ENCODE measurements around the gene PLD1.
A peak's percentile ranks its signal among the peaks of the same experiment; 100 is the strongest.

Gene PLD1

DNA sequence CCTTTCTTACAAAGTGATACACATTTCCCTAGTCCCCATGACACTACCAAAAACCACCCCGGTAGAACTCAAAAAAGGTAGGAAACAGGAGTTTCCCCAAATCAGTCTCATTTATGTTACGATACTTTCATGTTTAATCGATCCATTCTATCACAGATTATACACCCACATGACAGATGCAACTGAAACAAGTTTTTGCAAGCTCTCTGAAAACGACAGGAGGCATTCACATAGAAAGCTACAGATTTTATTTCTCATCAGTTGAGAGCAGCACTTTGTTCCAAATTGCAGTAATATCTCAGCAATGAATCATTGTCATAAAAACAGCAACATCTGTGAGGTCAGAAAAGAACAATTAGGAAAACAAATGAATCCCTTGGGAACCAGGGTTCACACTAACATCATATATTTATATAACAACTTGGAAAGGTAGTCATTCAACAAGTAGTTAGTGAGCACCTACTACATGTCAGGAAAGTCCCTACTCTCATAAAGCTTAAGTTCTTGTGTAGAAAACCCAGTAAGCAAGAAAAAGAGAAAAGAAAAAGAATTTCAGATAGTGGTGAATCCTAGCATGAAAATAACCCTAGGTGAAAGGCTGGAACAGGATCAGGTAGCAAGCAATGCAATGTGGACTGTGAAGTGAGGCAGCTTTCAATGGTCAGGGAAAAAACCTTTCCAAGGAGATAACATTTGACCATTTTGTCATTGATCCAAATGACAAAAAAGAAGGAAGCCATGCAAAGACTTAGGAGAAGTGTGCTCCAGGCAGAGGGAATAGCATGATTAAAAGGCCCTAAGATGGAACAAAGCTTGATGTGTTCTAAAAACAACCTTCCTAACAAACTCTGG is 8.3 kb downstream of the PLD1 start:
- no peaks in the 10 kb centered on the region for H3K36me3 Mint-ChIP-seq (ENCODE audit: low read depth)
- peaks cover 8% of the 10 kb centered on the region for H3K27me3 Mint-ChIP-seq
- no peak overlapping the region for H3K4me3 Mint-ChIP-seq
- H3K4me1 Mint-ChIP-seq (ENCODE audit: low read depth), result no peaks in the 10 kb centered on the region
- peak overlapping the region; percentile 5 for H3K27ac Mint-ChIP-seq
- H3K9me3 Mint-ChIP-seq, result no peaks in the 10 kb centered on the region

DNA sequence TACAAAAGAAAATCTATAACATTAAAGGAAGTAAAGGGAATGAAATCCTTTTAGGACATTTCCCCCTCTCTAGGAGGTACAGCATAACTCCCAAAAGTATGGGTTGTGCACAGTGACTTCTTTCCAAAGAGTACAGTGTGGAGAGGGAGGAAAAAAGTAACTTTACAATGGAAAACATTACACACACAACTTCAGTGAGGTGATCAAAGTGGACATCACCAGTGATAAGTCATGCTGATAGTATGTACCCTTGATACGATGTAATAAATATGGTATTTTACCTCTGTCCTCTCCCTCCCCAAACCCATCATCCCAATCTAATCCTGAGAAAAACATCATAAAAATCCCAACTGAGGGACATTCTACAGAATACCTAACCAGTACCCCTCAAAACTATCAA is 10.8 kb downstream of the PLD1 start:
- no peaks in the 10 kb centered on the region for H3K9me3 Mint-ChIP-seq
- no peak overlapping the region for H3K4me3 Mint-ChIP-seq
- H3K27me3 Mint-ChIP-seq, result peaks cover 5% of the 10 kb centered on the region
- H3K27ac Mint-ChIP-seq, result no peak overlapping the region
- no peaks in the 10 kb centered on the region for H3K36me3 Mint-ChIP-seq (ENCODE audit: low read depth)
- H3K4me1 Mint-ChIP-seq (ENCODE audit: low read depth), result no peaks in the 10 kb centered on the region

GRCh38 chr3:171797873-171798272 is 12.4 kb downstream of the PLD1 start:
- no peak overlapping the region for H3K27ac Mint-ChIP-seq
- H3K36me3 Mint-ChIP-seq (ENCODE audit: low read depth), result no peaks in the 10 kb centered on the region
- no peak overlapping the region for H3K4me3 Mint-ChIP-seq
- no peaks in the 10 kb centered on the region for H3K4me1 Mint-ChIP-seq (ENCODE audit: low read depth)
- no peaks in the 10 kb centered on the region for H3K9me3 Mint-ChIP-seq
- H3K27me3 Mint-ChIP-seq, result peaks cover 5% of the 10 kb centered on the region

DNA sequence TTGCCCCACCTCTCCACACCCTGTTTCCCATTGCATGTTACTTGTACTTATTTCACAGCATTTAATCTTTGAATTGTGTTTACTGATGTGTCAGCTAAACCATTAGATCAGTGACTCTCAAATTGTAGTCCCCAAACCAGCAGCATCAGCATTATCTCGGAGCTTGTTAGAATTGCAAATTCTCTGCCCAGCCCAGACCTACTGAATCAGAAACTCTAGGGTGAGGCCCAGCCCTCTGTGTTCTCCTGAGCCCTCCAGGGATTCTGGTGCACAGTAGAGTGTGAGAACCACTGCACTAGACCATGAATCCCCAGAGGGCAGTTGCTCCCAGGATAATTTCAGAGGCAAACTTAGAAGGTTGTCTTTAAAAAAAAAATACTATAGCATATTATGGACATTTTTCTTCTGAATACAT is 13.0 kb downstream of the PLD1 start:
- H3K27ac Mint-ChIP-seq, result no peak overlapping the region
- H3K9me3 Mint-ChIP-seq, result no peaks in the 10 kb centered on the region
- no peak overlapping the region for H3K4me3 Mint-ChIP-seq
- no peaks in the 10 kb centered on the region for H3K36me3 Mint-ChIP-seq (ENCODE audit: low read depth)
- H3K27me3 Mint-ChIP-seq, result peaks cover 5% of the 10 kb centered on the region
- H3K4me1 Mint-ChIP-seq (ENCODE audit: low read depth), result no peaks in the 10 kb centered on the region

GRCh38 chr3:171796625-171797264 is 13.5 kb downstream of the PLD1 start:
- H3K36me3 Mint-ChIP-seq (ENCODE audit: low read depth), result no peaks in the 10 kb centered on the region
- H3K9me3 Mint-ChIP-seq, result no peaks in the 10 kb centered on the region
- peaks cover 3% of the 10 kb centered on the region for H3K27me3 Mint-ChIP-seq
- no peak overlapping the region for H3K27ac Mint-ChIP-seq
- H3K4me1 Mint-ChIP-seq (ENCODE audit: low read depth), result no peaks in the 10 kb centered on the region
- no peak overlapping the region for H3K4me3 Mint-ChIP-seq

- H3K4me3 Mint-ChIP-seq, result no peak overlapping the region
- no peaks in the 10 kb centered on the region for H3K27me3 Mint-ChIP-seq
- H3K36me3 Mint-ChIP-seq (ENCODE audit: low read depth), result no peaks in the 10 kb centered on the region
- no peak overlapping the region for H3K27ac Mint-ChIP-seq
- no peaks in the 10 kb centered on the region for H3K4me1 Mint-ChIP-seq (ENCODE audit: low read depth)
- no peaks in the 10 kb centered on the region for H3K9me3 Mint-ChIP-seq
Observed at GRCh38 chr3:171792531-171792930, 17.8 kb downstream of the PLD1 start.

- H3K4me3 Mint-ChIP-seq, result no peak overlapping the region
- no peaks in the 10 kb centered on the region for H3K9me3 Mint-ChIP-seq
- H3K27me3 Mint-ChIP-seq, result no peaks in the 10 kb centered on the region
- no peaks in the 10 kb centered on the region for H3K36me3 Mint-ChIP-seq (ENCODE audit: low read depth)
- no peaks in the 10 kb centered on the region for H3K4me1 Mint-ChIP-seq (ENCODE audit: low read depth)
- no peak overlapping the region for H3K27ac Mint-ChIP-seq
Observed at GRCh38 chr3:171791692-171792076, 18.6 kb downstream of the PLD1 start.

GRCh38 chr3:171790898-171791691 is 19.2 kb downstream of the PLD1 start:
- no peaks in the 10 kb centered on the region for H3K36me3 Mint-ChIP-seq (ENCODE audit: low read depth)
- no peak overlapping the region for H3K27ac Mint-ChIP-seq
- no peak overlapping the region for H3K4me3 Mint-ChIP-seq
- H3K27me3 Mint-ChIP-seq, result no peaks in the 10 kb centered on the region
- H3K9me3 Mint-ChIP-seq, result no peaks in the 10 kb centered on the region
- H3K4me1 Mint-ChIP-seq (ENCODE audit: low read depth), result no peaks in the 10 kb centered on the region

DNA sequence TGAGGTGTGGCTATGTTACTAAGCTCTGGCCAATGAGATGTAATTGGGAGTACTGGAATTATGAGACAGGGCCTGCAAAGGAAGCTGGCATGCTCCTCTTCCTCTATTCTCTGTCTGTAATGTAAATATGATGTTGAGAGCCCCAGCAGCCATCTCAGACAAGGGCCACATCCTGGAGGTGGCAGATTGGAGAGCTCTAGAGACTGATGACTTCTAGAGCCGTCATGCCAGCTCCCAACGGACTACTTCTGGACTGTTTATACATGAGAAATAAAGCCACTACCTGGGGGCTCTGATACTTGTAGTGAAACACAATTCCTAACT is 19.7 kb downstream of the PLD1 start:
- no peaks in the 10 kb centered on the region for H3K9me3 Mint-ChIP-seq
- H3K4me1 Mint-ChIP-seq (ENCODE audit: low read depth), result no peaks in the 10 kb centered on the region
- no peak overlapping the region for H3K27ac Mint-ChIP-seq
- H3K36me3 Mint-ChIP-seq (ENCODE audit: low read depth), result no peaks in the 10 kb centered on the region
- H3K4me3 Mint-ChIP-seq, result no peak overlapping the region
- H3K27me3 Mint-ChIP-seq, result no peaks in the 10 kb centered on the region

- Mint-ChIP-seq H3K27me3 (no peaks in the 10 kb centered on the region), H3K4me1 (ENCODE audit: low read depth) (no peaks in the 10 kb centered on the region), H3K36me3 (ENCODE audit: low read depth) (no peaks in the 10 kb centered on the region), H3K27ac (no peak overlapping the region), H3K9me3 (no peaks in the 10 kb centered on the region), H3K4me3 (no peak overlapping the region)
Observed at GRCh38 chr3:171789759-171790505, 20.4 kb downstream of the PLD1 start.

DNA sequence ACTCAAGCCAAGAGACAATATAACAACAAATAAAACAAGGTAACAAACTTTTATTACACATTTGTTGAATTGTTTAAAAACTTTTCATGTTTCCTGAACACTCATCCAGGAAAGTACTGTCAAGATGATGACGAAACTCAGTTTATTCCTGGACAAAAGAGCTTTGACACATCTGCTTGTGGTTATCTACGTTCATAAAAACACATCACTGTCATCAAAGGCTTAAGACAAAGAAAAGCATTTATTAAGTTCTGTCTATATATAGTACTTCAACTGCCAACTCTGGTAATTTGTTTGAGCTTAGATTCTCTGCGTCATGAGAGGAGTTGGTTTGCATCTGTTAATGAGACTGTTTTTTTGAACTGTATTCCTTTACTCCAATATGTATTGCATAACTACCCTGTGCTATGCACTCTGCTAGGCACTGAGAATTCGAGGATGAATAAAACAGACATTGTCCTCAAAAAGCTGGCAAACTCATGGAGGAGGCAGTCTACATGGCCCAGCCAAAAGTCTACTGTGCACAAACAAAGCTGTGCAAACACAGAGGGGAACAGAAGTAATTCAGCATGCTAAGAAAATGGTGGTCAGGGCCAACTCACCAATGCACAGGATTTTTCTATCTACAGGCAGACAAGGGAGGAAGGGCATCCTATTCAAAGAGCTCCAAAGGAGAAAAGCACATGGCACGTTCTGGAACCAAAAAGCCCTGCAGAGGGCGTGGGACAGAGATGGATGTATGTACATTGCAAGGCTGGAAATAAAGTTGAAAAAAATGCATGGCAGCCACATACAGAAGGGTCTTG is 21.5 kb downstream of the PLD1 start:
- Mint-ChIP-seq H3K4me1 (ENCODE audit: low read depth) (no peaks in the 10 kb centered on the region), H3K4me3 (no peak overlapping the region), H3K36me3 (ENCODE audit: low read depth) (no peaks in the 10 kb centered on the region), H3K27ac (no peak overlapping the region), H3K27me3 (no peaks in the 10 kb centered on the region), H3K9me3 (no peaks in the 10 kb centered on the region)

DNA sequence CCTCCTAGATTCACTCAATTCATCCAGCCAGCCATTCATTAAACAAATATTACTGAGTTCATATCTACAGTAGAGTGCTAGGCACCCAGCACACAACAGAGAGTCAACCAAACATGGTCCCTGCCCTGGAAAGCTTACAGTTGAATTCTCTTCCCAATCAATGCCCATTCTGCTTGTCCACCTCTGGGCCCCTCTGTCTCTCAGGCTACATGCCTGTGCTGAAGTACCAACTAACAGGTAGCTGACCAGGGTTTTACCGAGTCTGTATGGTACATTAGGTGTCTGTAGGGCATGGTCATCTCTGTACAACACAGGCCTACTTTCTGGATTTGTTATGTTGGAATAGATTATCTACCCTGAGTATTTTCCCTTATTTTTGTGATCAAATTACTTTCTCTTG is 23.3 kb downstream of the PLD1 start:
- H3K4me3 Mint-ChIP-seq, result no peak overlapping the region
- no peaks in the 10 kb centered on the region for H3K36me3 Mint-ChIP-seq (ENCODE audit: low read depth)
- no peaks in the 10 kb centered on the region for H3K27me3 Mint-ChIP-seq
- H3K4me1 Mint-ChIP-seq (ENCODE audit: low read depth), result no peaks in the 10 kb centered on the region
- no peak overlapping the region for H3K27ac Mint-ChIP-seq
- H3K9me3 Mint-ChIP-seq, result no peaks in the 10 kb centered on the region

DNA sequence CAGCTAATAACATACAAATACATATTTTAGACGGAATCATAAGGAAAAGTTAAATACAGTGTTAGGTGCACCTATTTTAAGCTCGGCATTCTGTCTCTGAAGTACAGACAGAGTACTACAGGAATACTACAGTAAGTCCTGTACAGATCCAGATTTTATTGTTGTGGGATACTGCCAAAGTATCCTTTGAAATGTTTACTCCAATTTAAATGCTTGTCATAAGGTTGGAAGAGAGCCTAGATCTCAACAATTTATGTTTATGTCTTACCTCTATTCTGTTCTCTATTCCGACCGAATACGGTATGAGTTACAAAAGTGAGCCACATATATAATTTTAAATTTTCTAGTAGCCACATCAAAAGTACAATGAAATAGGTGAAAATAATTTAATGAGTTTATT is 25.3 kb downstream of the PLD1 start:
- Mint-ChIP-seq H3K27ac (no peak overlapping the region), H3K4me3 (no peak overlapping the region), H3K27me3 (peaks cover 3% of the 10 kb centered on the region), H3K4me1 (ENCODE audit: low read depth) (no peaks in the 10 kb centered on the region), H3K9me3 (no peaks in the 10 kb centered on the region), H3K36me3 (ENCODE audit: low read depth) (no peaks in the 10 kb centered on the region)

- H3K36me3 Mint-ChIP-seq (ENCODE audit: low read depth), result no peaks in the 10 kb centered on the region
- H3K27me3 Mint-ChIP-seq, result peaks cover 3% of the 10 kb centered on the region
- H3K9me3 Mint-ChIP-seq, result no peaks in the 10 kb centered on the region
- H3K4me3 Mint-ChIP-seq, result no peak overlapping the region
- no peaks in the 10 kb centered on the region for H3K4me1 Mint-ChIP-seq (ENCODE audit: low read depth)
- no peak overlapping the region for H3K27ac Mint-ChIP-seq
Observed at GRCh38 chr3:171784387-171784786, 25.9 kb downstream of the PLD1 start.

Measured in stimulated activated naive CD8-positive, alpha-beta T cell treated with anti-CD3 and anti-CD28 coated beads, Interleukin-15, Interleukin-2, amounts not matched to agents 100 ng/mL and 50 ng/mL, for 24 hours (primary cell).